HUES6 (cell line): ENCODE results near the gene PRG3.

Experiments used
- H3K27ac ChIP-seq: 2 replicates; pipeline ENCODE4 v1.7.0; 2013; ENCODE audit warnings: low read depth, mild to moderate bottlenecking, low read length, inconsistent platforms
- H3K27me3 ChIP-seq: 2 replicates; pipeline ENCODE4 v1.6.1; 2013; ENCODE audit warnings: low read length; ENCODE audit not compliant: control insufficient read depth, insufficient read depth
- H3K36me3 ChIP-seq: 2 replicates; pipeline ENCODE4 v1.6.1; 2013; ENCODE audit warnings: low read length; ENCODE audit not compliant: control insufficient read depth, insufficient read depth
- H3K4me1 ChIP-seq: 2 replicates; pipeline ENCODE4 v1.6.1; 2013; ENCODE audit warnings: low read length; ENCODE audit not compliant: control insufficient read depth, insufficient read depth
- H3K4me3 ChIP-seq: 2 replicates; pipeline ENCODE4 v1.5.1; 2013; ENCODE audit warnings: low read depth, low read length
- H3K9ac ChIP-seq: one replicate; pipeline ENCODE4 v1.6.1; 2013; ENCODE audit warnings: mild to moderate bottlenecking, low read length
- H3K9me3 ChIP-seq: 2 replicates; pipeline ENCODE4 v1.6.1; 2013; ENCODE audit warnings: low read depth, low read length; ENCODE audit not compliant: control insufficient read depth, insufficient read depth

PRG3 gene

GRCh38 chr11:57422669-57423068 is 41.7 kb upstream of the PRG3 start:
- Histone ChIP-seq H3K4me1 (peaks cover 27% of the 10 kb centered on the region), H3K9ac (no peak overlapping the region), H3K4me3 (no peak overlapping the region), H3K27ac (no peak overlapping the region), H3K36me3 (peaks cover 8% of the 10 kb centered on the region; the same call in 1 of the 2 replicates), H3K27me3 (peaks cover 17% of the 10 kb centered on the region), H3K9me3 (no peaks in the 10 kb centered on the region)

DNA sequence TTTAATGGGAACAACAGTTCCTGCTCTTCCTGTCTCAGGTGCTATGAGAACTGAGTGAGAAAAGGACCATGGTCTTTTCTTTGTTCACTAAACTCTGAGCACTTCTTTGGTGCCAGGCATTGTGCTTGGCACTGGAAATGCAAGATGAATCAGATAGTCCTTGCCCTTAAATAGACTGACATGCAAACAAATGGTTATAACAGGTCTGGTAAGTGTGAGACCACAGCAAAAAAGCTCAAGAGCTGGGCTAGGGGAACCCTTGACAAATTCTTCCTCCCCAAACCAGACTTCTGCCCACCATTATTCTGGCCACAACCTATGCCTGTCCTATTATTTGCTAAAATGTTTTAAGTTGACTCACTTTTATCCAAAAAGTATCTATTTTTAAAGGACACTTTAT is 40.9 kb upstream of the PRG3 start:
- Histone ChIP-seq H3K9ac (no peak overlapping the region), H3K4me3 (no peak overlapping the region), H3K9me3 (no peaks in the 10 kb centered on the region), H3K27ac (no peak overlapping the region), H3K27me3 (peaks cover 13% of the 10 kb centered on the region), H3K4me1 (peaks cover 23% of the 10 kb centered on the region), H3K36me3 (peaks cover 16% of the 10 kb centered on the region)

- Histone ChIP-seq H3K4me3 (no peak overlapping the region), H3K36me3 (peaks cover 22% of the 10 kb centered on the region), H3K27ac (no peak overlapping the region), H3K9me3 (no peaks in the 10 kb centered on the region), H3K4me1 (peaks cover 17% of the 10 kb centered on the region; the same call in 1 of the 2 replicates), H3K27me3 (peaks cover 6% of the 10 kb centered on the region), H3K9ac (no peak overlapping the region)
These were observed 40.1 kb upstream of the PRG3 start for GRCh38 chr11:57421066-57421465.

DNA sequence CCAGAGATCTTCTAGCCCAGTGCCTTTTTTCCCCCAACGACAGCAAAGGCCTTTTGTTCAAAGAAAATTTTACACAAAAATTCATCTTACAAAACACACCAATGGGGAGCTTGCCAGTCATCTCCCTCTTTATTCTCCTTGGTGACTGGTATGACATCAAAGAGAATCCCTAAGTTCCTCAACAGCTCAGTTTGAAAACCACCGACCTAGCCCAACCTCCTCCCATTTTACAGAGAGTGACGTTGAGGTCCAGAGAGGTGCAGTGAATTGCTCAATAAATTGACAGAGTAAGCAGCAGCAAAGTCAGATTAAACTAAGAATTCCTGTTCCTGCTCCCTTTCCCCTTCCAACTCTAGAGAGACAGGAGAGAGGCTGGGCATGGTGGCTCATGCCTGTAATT is 38.2 kb upstream of the PRG3 start:
- Histone ChIP-seq H3K4me1 (0 out of 2 replicates have a peak, but pooled peaks cover 2% of the 10 kb centered on the region), H3K4me3 (no peak overlapping the region), H3K9ac (no peak overlapping the region), H3K27ac (no peak overlapping the region), H3K27me3 (no peaks in the 10 kb centered on the region), H3K36me3 (peaks cover 30% of the 10 kb centered on the region), H3K9me3 (no peaks in the 10 kb centered on the region)

DNA sequence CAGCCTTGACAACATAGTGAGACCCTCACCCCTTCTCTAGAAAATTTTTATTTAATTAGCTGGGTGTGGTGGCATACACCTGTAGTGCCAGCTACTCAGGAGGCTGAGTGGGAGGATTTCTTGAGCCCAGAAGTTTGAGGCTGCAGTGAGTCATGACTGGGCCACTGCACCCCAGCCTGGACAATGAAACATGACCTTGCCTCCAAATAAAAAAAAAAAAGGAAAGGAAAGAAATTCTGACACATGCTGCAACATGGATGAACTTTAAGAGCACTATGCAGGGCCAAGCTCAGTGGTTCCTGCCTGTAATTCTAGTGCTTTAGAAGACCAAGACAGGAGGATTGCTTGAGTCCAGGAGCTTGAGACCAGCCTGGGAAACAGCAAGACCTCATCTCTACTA is 37.2 kb upstream of the PRG3 start:
- Histone ChIP-seq H3K4me1 (0 out of 2 replicates have a peak, but pooled peaks cover 2% of the 10 kb centered on the region), H3K36me3 (peaks cover 33% of the 10 kb centered on the region)

GRCh38 chr11:57417056-57417455 is 36.1 kb upstream of the PRG3 start:
- no peaks in the 10 kb centered on the region for H3K27me3 ChIP-seq
- no peak overlapping the region for H3K27ac ChIP-seq
- H3K9me3 ChIP-seq: no peaks in the 10 kb centered on the region
- 0 out of 2 replicates have a peak, but pooled peaks cover 2% of the 10 kb centered on the region for H3K4me1 ChIP-seq
- H3K9ac ChIP-seq: no peak overlapping the region
- peaks cover 35% of the 10 kb centered on the region for H3K36me3 ChIP-seq
- no peak overlapping the region for H3K4me3 ChIP-seq

More for the DNA sequence above, 37.2 kb upstream of the PRG3 start:
- H3K9me3 ChIP-seq: no peaks in the 10 kb centered on the region
- no peak overlapping the region for H3K27ac ChIP-seq
- H3K27me3 ChIP-seq: no peaks in the 10 kb centered on the region
- H3K9ac ChIP-seq: no peak overlapping the region
- H3K4me3 ChIP-seq: no peak overlapping the region

GRCh38 chr11:57416436-57416835 is 35.5 kb upstream of the PRG3 start:
- no peaks in the 10 kb centered on the region for H3K9me3 ChIP-seq
- no peak overlapping the region for H3K27ac ChIP-seq
- H3K36me3 ChIP-seq: peaks cover 35% of the 10 kb centered on the region
- no peak overlapping the region for H3K4me3 ChIP-seq
- no peaks in the 10 kb centered on the region for H3K27me3 ChIP-seq
- no peak overlapping the region for H3K9ac ChIP-seq
- H3K4me1 ChIP-seq: 0 out of 2 replicates have a peak, but pooled peaks cover 2% of the 10 kb centered on the region

GRCh38 chr11:57414612-57415212 is 33.8 kb upstream of the PRG3 start:
- H3K4me3 ChIP-seq: no peak overlapping the region
- 0 out of 2 replicates have a peak, but pooled peaks cover 2% of the 10 kb centered on the region for H3K4me1 ChIP-seq
- H3K9me3 ChIP-seq: no peaks in the 10 kb centered on the region
- no peak overlapping the region for H3K9ac ChIP-seq
- H3K27ac ChIP-seq: no peak overlapping the region
- peaks cover 38% of the 10 kb centered on the region for H3K36me3 ChIP-seq
- no peaks in the 10 kb centered on the region for H3K27me3 ChIP-seq

GRCh38 chr11:57413681-57414080 is 32.7 kb upstream of the PRG3 start:
- no peak overlapping the region for H3K4me3 ChIP-seq
- no peaks in the 10 kb centered on the region for H3K27me3 ChIP-seq
- peaks cover 47% of the 10 kb centered on the region for H3K36me3 ChIP-seq
- no peak overlapping the region for H3K27ac ChIP-seq
- 0 out of 2 replicates have a peak, but pooled peaks cover 2% of the 10 kb centered on the region for H3K4me1 ChIP-seq
- no peak overlapping the region for H3K9ac ChIP-seq
- no peaks in the 10 kb centered on the region for H3K9me3 ChIP-seq

DNA sequence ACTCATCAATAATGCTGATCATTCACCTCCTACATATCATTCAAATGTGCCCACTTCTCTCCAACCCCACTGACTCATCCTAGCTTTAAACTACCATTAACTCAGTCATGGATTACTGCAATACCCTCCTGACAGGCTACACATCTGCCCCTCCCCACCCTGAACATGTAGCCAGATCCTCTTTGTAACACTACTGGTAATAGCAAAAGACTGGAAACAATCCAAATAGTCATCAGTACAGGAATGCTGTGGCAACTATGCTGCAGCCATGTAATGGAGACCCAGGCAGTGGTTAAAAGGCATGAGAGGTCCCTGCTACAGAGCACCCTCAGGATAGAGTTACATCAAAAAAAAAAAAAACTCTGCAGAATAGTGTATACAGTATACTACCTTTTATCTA is 29.3 kb upstream of the PRG3 start:
- Histone ChIP-seq H3K4me1 (0 out of 2 replicates have a peak, but pooled peaks cover 2% of the 10 kb centered on the region), H3K4me3 (no peak overlapping the region), H3K9ac (no peak overlapping the region), H3K9me3 (no peaks in the 10 kb centered on the region), H3K27me3 (no peaks in the 10 kb centered on the region), H3K27ac (no peak overlapping the region), H3K36me3 (peaks cover 43% of the 10 kb centered on the region)

- no peaks in the 10 kb centered on the region for H3K27me3 ChIP-seq
- no peak overlapping the region for H3K27ac ChIP-seq
- H3K9me3 ChIP-seq: no peaks in the 10 kb centered on the region
- H3K36me3 ChIP-seq: peaks cover 38% of the 10 kb centered on the region
- H3K4me3 ChIP-seq: no peak overlapping the region
- no peak overlapping the region for H3K9ac ChIP-seq
- H3K4me1 ChIP-seq: no peaks in the 10 kb centered on the region
These were observed 28.6 kb upstream of the PRG3 start for GRCh38 chr11:57409321-57410100.
